Body of pancreas (tissue), 4 donors: ENCODE results near the gene IKZF1.

Experiments
- POLR2A ChIP-seq, 3 donors: fragments of 450-650 bp; IDR thresholded peaks; one replicate each; pipeline ENCODE4 v1.6.1; 2016; ENCODE audit warnings: antibody characterized with exemption in 3 of 3, mild to moderate bottlenecking in 2 of 3
- TF ChIP-seq, protein P1 (sequence below), 7 experiments: fragments of 450-650 bp in 4 of 7; fragments of 200-600 bp in 3 of 7; sonication (generic) in 3 of 7; IDR thresholded peaks; one replicate each; pipeline ENCODE4 v1.5.1; 2016 to 2019; ENCODE audit warnings: antibody characterized with exemption in 7 of 7

DNA sequence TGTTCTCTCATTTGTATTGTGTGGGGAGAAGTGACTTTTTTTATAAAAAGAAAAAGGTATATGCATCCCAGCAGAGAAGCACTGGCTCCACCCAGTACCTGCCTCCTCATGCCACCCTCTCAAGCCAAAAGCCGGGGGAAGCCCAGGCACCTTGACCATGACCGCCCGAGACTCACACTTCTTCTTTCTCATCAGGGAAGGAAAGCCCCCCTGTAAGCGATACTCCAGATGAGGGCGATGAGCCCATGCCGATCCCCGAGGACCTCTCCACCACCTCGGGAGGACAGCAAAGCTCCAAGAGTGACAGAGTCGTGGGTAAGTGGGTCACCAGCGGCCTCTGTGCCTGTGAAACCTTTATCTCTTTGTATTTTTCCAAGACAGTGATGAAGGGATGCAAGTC, 22.9 kb downstream of the IKZF1 start:
- TF ChIP-seq POLR2A (IDR thresholded peaks at IDR 0.05): no peak
- TF ChIP-seq, protein P1, sequence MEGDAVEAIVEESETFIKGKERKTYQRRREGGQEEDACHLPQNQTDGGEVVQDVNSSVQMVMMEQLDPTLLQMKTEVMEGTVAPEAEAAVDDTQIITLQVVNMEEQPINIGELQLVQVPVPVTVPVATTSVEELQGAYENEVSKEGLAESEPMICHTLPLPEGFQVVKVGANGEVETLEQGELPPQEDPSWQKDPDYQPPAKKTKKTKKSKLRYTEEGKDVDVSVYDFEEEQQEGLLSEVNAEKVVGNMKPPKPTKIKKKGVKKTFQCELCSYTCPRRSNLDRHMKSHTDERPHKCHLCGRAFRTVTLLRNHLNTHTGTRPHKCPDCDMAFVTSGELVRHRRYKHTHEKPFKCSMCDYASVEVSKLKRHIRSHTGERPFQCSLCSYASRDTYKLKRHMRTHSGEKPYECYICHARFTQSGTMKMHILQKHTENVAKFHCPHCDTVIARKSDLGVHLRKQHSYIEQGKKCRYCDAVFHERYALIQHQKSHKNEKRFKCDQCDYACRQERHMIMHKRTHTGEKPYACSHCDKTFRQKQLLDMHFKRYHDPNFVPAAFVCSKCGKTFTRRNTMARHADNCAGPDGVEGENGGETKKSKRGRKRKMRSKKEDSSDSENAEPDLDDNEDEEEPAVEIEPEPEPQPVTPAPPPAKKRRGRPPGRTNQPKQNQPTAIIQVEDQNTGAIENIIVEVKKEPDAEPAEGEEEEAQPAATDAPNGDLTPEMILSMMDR (IDR thresholded peaks at IDR 0.05): no peak
